ENCODE data around the gene GXYLT1. TPM values are rescaled to one million over a fixed set of nuclear protein-coding genes. Genes with fewer than 3 reads are reported as not detected.

Gene GXYLT1
- total RNA-seq, 4 donors from 2014 or later, result 5.6 to 10.9 (median 9.9) TPM

- Histone ChIP-seq H3K27me3 (no peaks in the 10 kb centered on the region), H3K4me3 (no peak overlapping the region), H3K9me3 (no peaks in the 10 kb centered on the region), H3K36me3 (no peaks in the 10 kb centered on the region), H3K27ac (no peak overlapping the region), H3K4me1 (no peaks in the 10 kb centered on the region)
- no peak for DNase-seq (ENCODE audit: low spot score in 2 of 2)
- TF ChIP-seq, protein P1, sequence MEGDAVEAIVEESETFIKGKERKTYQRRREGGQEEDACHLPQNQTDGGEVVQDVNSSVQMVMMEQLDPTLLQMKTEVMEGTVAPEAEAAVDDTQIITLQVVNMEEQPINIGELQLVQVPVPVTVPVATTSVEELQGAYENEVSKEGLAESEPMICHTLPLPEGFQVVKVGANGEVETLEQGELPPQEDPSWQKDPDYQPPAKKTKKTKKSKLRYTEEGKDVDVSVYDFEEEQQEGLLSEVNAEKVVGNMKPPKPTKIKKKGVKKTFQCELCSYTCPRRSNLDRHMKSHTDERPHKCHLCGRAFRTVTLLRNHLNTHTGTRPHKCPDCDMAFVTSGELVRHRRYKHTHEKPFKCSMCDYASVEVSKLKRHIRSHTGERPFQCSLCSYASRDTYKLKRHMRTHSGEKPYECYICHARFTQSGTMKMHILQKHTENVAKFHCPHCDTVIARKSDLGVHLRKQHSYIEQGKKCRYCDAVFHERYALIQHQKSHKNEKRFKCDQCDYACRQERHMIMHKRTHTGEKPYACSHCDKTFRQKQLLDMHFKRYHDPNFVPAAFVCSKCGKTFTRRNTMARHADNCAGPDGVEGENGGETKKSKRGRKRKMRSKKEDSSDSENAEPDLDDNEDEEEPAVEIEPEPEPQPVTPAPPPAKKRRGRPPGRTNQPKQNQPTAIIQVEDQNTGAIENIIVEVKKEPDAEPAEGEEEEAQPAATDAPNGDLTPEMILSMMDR (IDR thresholded peaks at IDR 0.05), result no peak
- no peak for TF ChIP-seq POLR2AphosphoS5 (IDR thresholded peaks at IDR 0.05)
- no peak for TF ChIP-seq POLR2A (IDR thresholded peaks at IDR 0.05)
- no peak for TF ChIP-seq EP300 (IDR thresholded peaks at IDR 0.05)
- 86% methylated on average over 4 of the region's 4 CpGs for WGBS
These were observed 112.7 kb downstream of the GXYLT1 start for GRCh38 chr12:42031847-42032564.

Other genes with a start within 250 kb of the GXYLT1 start
- gene YAF2, start 93.4 kb upstream of the GXYLT1 start, total RNA-seq, result 10 to 100 TPM; 12.5 to 26.5 (median 13.4) TPM
- 10 to 100 TPM; 21.3 to 31.0 (median 24.3) TPM for gene ZCRB1, start 181.2 kb upstream of the GXYLT1 start, total RNA-seq
- gene PPHLN1, start 181.3 kb upstream of the GXYLT1 start, total RNA-seq, result 10 to 100 TPM; 42.0 to 74.3 (median 48.9) TPM